Stimulated activated CD4-positive, alpha-beta T cell treated with anti-CD3 and anti-CD28 coated beads, Interleukin-2, amount 100 ng/mL, for 24 hours (primary cell): Measurements from ENCODE around the gene INPP5A.
"Not testable (repeated sequence)": the region's sequence is repeated elsewhere in the genome, so short reads cannot be mapped to it uniquely, and the experiment has no call there.

Experiments used
- DNase-seq, 2 donors: peaks; one replicate each; pipeline ENCODE4 v3.0.0-alpha.2; 2020

Gene INPP5A

GRCh38 chr10:132550366-132551092 is 12.9 kb downstream of the INPP5A start:
- no peak for DNase-seq

- DNase-seq = no peak
Measured at GRCh38 chr10:132551093-132551807, 13.7 kb downstream of the INPP5A start.

GRCh38 chr10:132551808-132552130 is 14.2 kb downstream of the INPP5A start:
- DNase-seq = no peak

- DNase-seq = not testable (repeated sequence)
Measured at GRCh38 chr10:132552635-132553034, 15.0 kb downstream of the INPP5A start.

- not testable (repeated sequence) for DNase-seq
Measured at GRCh38 chr10:132553568-132553967, 16.0 kb downstream of the INPP5A start.

GRCh38 chr10:132554053-132554990 is 16.7 kb downstream of the INPP5A start:
- no peak for DNase-seq

GRCh38 chr10:132554991-132555647 is 17.5 kb downstream of the INPP5A start:
- peak in 1 of 2 donors; percentile 50 for DNase-seq

- no peak for DNase-seq
Measured at GRCh38 chr10:132555648-132556575, 18.3 kb downstream of the INPP5A start.

- DNase-seq = no peak
Measured at GRCh38 chr10:132556994-132557441, 19.4 kb downstream of the INPP5A start.

GRCh38 chr10:132557696-132558515 is 20.3 kb downstream of the INPP5A start:
- DNase-seq = no peak

GRCh38 chr10:132558516-132559413 is 21.2 kb downstream of the INPP5A start:
- DNase-seq = no peak

- DNase-seq = no peak
Measured at GRCh38 chr10:132559538-132559937, 22.0 kb downstream of the INPP5A start.

- DNase-seq = no peak
Measured at GRCh38 chr10:132560241-132560731, 22.7 kb downstream of the INPP5A start.

- DNase-seq = no peak
Measured at GRCh38 chr10:132562177-132562915, 24.8 kb downstream of the INPP5A start.

GRCh38 chr10:132562916-132563456 is 25.4 kb downstream of the INPP5A start:
- no peak for DNase-seq

GRCh38 chr10:132563485-132564248 is 26.1 kb downstream of the INPP5A start:
- DNase-seq = no peak

- DNase-seq = no peak
Measured at GRCh38 chr10:132564249-132564605, 26.6 kb downstream of the INPP5A start.

- DNase-seq = no peak
Measured at GRCh38 chr10:132564690-132565089, 27.1 kb downstream of the INPP5A start.
